Endothelial cell of umbilical vein (primary cell): ENCODE measurements around the gene SDF4.

ENCODE experiments used
- EZH2 ChIP-seq: IDR thresholded peaks from 2 replicates; pipeline ENCODE4 v1.6.1; 2012; ENCODE audit warnings: borderline replicate concordance, low read depth, mild to moderate bottlenecking, moderate library complexity, low read length, inconsistent platforms; ENCODE audit not compliant: severe bottlenecking
- FOS ChIP-seq: IDR thresholded peaks from 2 replicates; pipeline ENCODE4 v1.6.1; 2011; ENCODE audit warnings: mild to moderate bottlenecking, low read length, moderate library complexity, borderline replicate concordance; ENCODE audit not compliant: insufficient read depth
- GATA2 ChIP-seq: IDR thresholded peaks from 2 replicates; pipeline ENCODE4 v1.7.0; 2011; ENCODE audit warnings: low read depth, mild to moderate bottlenecking, moderate library complexity, mixed read lengths, low read length; ENCODE audit not compliant: insufficient read length, insufficient read depth
- JUN ChIP-seq: IDR thresholded peaks from 2 replicates; pipeline ENCODE4 v1.6.1; 2011; ENCODE audit warnings: borderline replicate concordance, low read depth; ENCODE audit not compliant: insufficient read length, insufficient read depth
- POLR2A ChIP-seq: IDR thresholded peaks from 2 replicates; pipeline ENCODE4 v1.6.1; 2012; ENCODE audit warnings: low read depth, mild to moderate bottlenecking, control low read depth, low read length
- POLR2AphosphoS5 ChIP-seq: IDR thresholded peaks from 2 replicates; pipeline ENCODE4 v1.6.1; 2012; ENCODE audit warnings: low read depth, mild to moderate bottlenecking, control low read depth, low read length, moderate library complexity; ENCODE audit not compliant: insufficient read depth
- TF ChIP-seq, protein P1 (sequence below), 2 donors: IDR thresholded peaks; 1 replicate in 1 of 2; 2 replicates in 1 of 2; pipeline ENCODE4 v1.5.1; 2011; ENCODE audit warnings: low read length in 2 of 2, mild to moderate bottlenecking in 2 of 2, moderate library complexity in 2 of 2, control low read depth in 1 of 2, inconsistent platforms in 1 of 2, low read depth in 1 of 2; ENCODE audit not compliant: insufficient read depth in 1 of 2; ENCODE audit errors: extremely low read depth in 1 of 2
- TF ChIP-seq, protein P2 (sequence below): IDR thresholded peaks from 2 replicates; pipeline ENCODE4 v1.6.1; 2011; ENCODE audit not compliant: insufficient read depth, insufficient read length

DNA sequence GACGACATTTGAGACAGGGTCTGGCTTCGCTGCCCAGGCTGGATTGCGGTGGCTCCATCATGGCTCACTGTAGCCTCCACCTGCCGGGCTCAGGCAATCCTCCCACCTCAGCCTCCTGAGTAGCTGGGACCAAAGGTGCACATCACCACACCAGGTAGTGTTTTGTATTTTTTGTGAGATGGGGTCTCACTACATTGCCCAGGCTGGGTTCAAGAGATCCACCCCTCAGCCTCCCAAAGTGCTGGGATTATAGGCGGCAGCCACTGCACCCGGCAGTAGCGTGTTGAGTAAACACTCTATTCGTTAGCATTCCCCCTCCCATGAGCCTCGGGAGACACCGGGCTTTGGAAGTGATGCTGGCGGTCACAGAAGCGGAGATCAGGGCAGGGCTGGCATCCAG lies 21.5 kb upstream of the SDF4 start:
- TF ChIP-seq, protein P1, sequence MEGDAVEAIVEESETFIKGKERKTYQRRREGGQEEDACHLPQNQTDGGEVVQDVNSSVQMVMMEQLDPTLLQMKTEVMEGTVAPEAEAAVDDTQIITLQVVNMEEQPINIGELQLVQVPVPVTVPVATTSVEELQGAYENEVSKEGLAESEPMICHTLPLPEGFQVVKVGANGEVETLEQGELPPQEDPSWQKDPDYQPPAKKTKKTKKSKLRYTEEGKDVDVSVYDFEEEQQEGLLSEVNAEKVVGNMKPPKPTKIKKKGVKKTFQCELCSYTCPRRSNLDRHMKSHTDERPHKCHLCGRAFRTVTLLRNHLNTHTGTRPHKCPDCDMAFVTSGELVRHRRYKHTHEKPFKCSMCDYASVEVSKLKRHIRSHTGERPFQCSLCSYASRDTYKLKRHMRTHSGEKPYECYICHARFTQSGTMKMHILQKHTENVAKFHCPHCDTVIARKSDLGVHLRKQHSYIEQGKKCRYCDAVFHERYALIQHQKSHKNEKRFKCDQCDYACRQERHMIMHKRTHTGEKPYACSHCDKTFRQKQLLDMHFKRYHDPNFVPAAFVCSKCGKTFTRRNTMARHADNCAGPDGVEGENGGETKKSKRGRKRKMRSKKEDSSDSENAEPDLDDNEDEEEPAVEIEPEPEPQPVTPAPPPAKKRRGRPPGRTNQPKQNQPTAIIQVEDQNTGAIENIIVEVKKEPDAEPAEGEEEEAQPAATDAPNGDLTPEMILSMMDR (IDR thresholded peaks at IDR 0.05; ENCODE audit: extremely low read depth in 1 of 2, insufficient read depth in 1 of 2, low read depth in 1 of 2, low read length in 2 of 2), result no peak
- TF ChIP-seq POLR2A (no peak), POLR2AphosphoS5 (no peak), GATA2 (no peak), EZH2 (no peak), FOS (no peak), JUN (no peak)
- TF ChIP-seq, protein P2, sequence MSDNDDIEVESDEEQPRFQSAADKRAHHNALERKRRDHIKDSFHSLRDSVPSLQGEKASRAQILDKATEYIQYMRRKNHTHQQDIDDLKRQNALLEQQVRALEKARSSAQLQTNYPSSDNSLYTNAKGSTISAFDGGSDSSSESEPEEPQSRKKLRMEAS, result no peak
